Stomach (tissue), 4 donors: Measurements from ENCODE around the gene IL1RL2.

ENCODE experiments used
- EP300 ChIP-seq: sonication (generic); formaldehyde crosslinking; IDR thresholded peaks from one replicate; pipeline ENCODE4 v1.6.1; 2017; ENCODE audit warnings: antibody characterized with exemption
- POLR2A ChIP-seq, 4 donors: fragments of 450-650 bp; IDR thresholded peaks; one replicate each; pipeline ENCODE4 v1.6.1; 2016; ENCODE audit warnings: antibody characterized with exemption in 4 of 4, control low read depth in 2 of 4, mild to moderate bottlenecking in 1 of 4, moderate library complexity in 1 of 4
- POLR2AphosphoS5 ChIP-seq, 3 donors: sonication (generic); formaldehyde crosslinking; IDR thresholded peaks; one replicate each; pipeline ENCODE4 v1.6.1; 2016; ENCODE audit warnings: antibody characterized with exemption in 3 of 3
- TF ChIP-seq, protein P1 (sequence below), 7 experiments: fragments of 450-650 bp in 4 of 7; fragments of 200-600 bp in 3 of 7; sonication (generic) in 3 of 7; IDR thresholded peaks; one replicate each; pipeline ENCODE4 v1.5.1; 2016 to 2019; ENCODE audit warnings: antibody characterized with exemption in 7 of 7, control low read depth in 2 of 7, mild to moderate bottlenecking in 1 of 7

DNA sequence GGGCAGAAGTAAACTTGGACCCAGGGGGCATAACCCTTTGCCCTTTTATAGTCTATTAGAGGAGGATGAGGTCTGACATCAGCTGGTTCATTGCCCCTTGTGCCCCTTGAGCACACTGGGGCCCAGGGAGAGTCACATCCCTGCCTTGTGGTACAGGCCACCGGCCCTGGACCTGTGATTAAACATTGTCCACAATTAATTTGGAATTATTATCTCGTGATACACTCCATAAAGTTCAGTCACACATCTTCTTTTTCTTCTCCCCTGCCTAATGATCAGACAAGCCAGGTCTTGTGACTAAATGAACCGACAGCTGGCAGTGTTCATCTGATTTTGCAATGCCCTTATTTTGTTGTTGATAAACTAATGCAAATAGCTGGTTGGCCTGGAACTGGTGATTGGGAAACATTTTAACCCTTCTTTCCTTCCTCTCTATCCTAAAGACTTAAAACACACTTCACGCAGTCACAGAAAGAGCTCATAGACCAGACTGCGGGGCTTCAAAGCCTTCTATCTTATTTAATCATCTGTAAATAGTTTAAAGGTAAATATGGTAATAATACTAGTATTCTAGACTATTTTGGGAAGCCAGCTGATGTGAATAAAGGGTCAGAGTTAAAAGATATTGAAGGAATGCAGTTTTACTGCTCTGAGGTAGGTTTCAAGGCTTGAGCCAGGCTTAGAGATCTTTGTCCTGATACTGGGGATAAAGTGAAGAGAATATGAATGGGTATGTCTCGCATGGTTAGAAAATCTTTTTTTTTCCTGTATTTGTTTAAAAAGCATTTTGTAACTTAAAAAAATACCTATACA, 30.9 kb upstream of the IL1RL2 start:
- TF ChIP-seq, protein P1, sequence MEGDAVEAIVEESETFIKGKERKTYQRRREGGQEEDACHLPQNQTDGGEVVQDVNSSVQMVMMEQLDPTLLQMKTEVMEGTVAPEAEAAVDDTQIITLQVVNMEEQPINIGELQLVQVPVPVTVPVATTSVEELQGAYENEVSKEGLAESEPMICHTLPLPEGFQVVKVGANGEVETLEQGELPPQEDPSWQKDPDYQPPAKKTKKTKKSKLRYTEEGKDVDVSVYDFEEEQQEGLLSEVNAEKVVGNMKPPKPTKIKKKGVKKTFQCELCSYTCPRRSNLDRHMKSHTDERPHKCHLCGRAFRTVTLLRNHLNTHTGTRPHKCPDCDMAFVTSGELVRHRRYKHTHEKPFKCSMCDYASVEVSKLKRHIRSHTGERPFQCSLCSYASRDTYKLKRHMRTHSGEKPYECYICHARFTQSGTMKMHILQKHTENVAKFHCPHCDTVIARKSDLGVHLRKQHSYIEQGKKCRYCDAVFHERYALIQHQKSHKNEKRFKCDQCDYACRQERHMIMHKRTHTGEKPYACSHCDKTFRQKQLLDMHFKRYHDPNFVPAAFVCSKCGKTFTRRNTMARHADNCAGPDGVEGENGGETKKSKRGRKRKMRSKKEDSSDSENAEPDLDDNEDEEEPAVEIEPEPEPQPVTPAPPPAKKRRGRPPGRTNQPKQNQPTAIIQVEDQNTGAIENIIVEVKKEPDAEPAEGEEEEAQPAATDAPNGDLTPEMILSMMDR (IDR thresholded peaks at IDR 0.05), result no peak
- TF ChIP-seq POLR2A (IDR thresholded peaks at IDR 0.05) (no peak), EP300 (no peak), POLR2AphosphoS5 (IDR thresholded peaks at IDR 0.05) (peak in 2 of 3 donors; percentile 63 to 64)
